Liver (tissue), 9 donors: ENCODE measurements around the gene NDUFV3. TPM values are rescaled to one million over a fixed set of nuclear protein-coding genes. Genes with fewer than 3 reads are reported as not detected.
"Not testable (repeated sequence)": the region's sequence is repeated elsewhere in the genome, so short reads cannot be mapped to it uniquely, and the experiment has no call there.

Source experiments
- DNase-seq: peaks from one replicate; pipeline ENCODE4 v3.0.0-alpha.2; 2017; ENCODE audit warnings: low spot score
- H3K27ac ChIP-seq, 2 donors: one replicate each; pipeline ENCODE4 v1.7.0; 2013; ENCODE audit warnings: inconsistent platforms in 2 of 2, low read length in 2 of 2, control low read depth in 1 of 2, low read depth in 1 of 2, mild to moderate bottlenecking in 1 of 2
- H3K27me3 ChIP-seq, 4 donors: one replicate each; pipeline versions ENCODE4 v1.6.1 to v1.7.0; 2013; ENCODE audit warnings: low read length in 3 of 4, inconsistent platforms in 1 of 4, mild to moderate bottlenecking in 1 of 4, moderate library complexity in 1 of 4; ENCODE audit not compliant: control insufficient read depth in 4 of 4, insufficient read depth in 4 of 4
- H3K36me3 ChIP-seq, 4 donors: one replicate each; pipeline versions ENCODE4 v1.6.1 to v1.7.0; 2013; ENCODE audit warnings: low read length in 3 of 4, mild to moderate bottlenecking in 3 of 4, low read depth in 1 of 4, moderate library complexity in 1 of 4; ENCODE audit not compliant: control insufficient read depth in 4 of 4, insufficient read depth in 3 of 4
- H3K4me1 ChIP-seq, 4 donors: one replicate each; pipeline versions ENCODE4 v1.6.1 to v1.7.0; 2013; ENCODE audit warnings: low read length in 3 of 4, mild to moderate bottlenecking in 3 of 4, moderate library complexity in 1 of 4; ENCODE audit not compliant: control insufficient read depth in 4 of 4, insufficient read depth in 4 of 4
- H3K4me3 ChIP-seq, 3 donors: one replicate each; pipeline versions ENCODE4 v1.6.1 to v1.7.0; 2013; ENCODE audit warnings: low read length in 3 of 3, control low read depth in 1 of 3, low read depth in 1 of 3, mild to moderate bottlenecking in 1 of 3
- H3K9ac ChIP-seq, 2 donors: one replicate each; pipeline ENCODE4 v1.7.0; 2013; ENCODE audit warnings: low read length in 2 of 2, mild to moderate bottlenecking in 2 of 2, moderate library complexity in 2 of 2, control low read depth in 1 of 2, low read depth in 1 of 2
- H3K9me3 ChIP-seq, 4 donors: one replicate each; pipeline versions ENCODE4 v1.6.1 to v1.7.0; 2013; ENCODE audit warnings: low read length in 3 of 4; ENCODE audit not compliant: control insufficient read depth in 4 of 4
- ATF3 ChIP-seq: IDR thresholded peaks from 2 replicates; pipeline ENCODE4 v1.6.1; 2016; ENCODE audit warnings: antibody characterized with exemption
- CTCF ChIP-seq: fragments of 150-350 bp; IDR thresholded peaks from 2 replicates; pipeline ENCODE4 v1.5.1; 2017; ENCODE audit warnings: improper control_type of control experiment, low read depth, low read length; ENCODE audit not compliant: missing input control
- EGR1 ChIP-seq, 2 donors: IDR thresholded peaks; 2 replicates each; pipeline ENCODE4 v1.6.1; 2016 to 2018; ENCODE audit warnings: antibody characterized with exemption in 2 of 2, low read depth in 2 of 2
- FOXA2 ChIP-seq: IDR thresholded peaks from 2 replicates; pipeline ENCODE4 v1.6.1; 2016; ENCODE audit warnings: antibody characterized with exemption
- HNF4A ChIP-seq, 2 donors: conservative IDR thresholded peaks; 2 replicates each; pipeline ENCODE4 v1.6.1; 2016; ENCODE audit warnings: antibody characterized with exemption in 2 of 2, mild to moderate bottlenecking in 2 of 2
- HNF4G ChIP-seq: IDR thresholded peaks from 2 replicates; pipeline ENCODE4 v1.6.1; 2016; ENCODE audit warnings: antibody characterized with exemption
- JUND ChIP-seq, 2 donors: IDR thresholded peaks; 2 replicates each; pipeline ENCODE4 v1.6.1; 2016; ENCODE audit warnings: antibody characterized with exemption in 2 of 2
- MAX ChIP-seq: IDR thresholded peaks from 2 replicates; pipeline ENCODE4 v1.6.1; 2016; ENCODE audit warnings: antibody characterized with exemption
- NR2F2 ChIP-seq: IDR thresholded peaks from 2 replicates; pipeline ENCODE4 v1.6.1; 2016; ENCODE audit warnings: antibody characterized with exemption
- RAD21 ChIP-seq, 2 donors: IDR thresholded peaks; 2 replicates each; pipeline ENCODE4 v1.6.1; 2016; ENCODE audit warnings: antibody characterized with exemption in 2 of 2, mild to moderate bottlenecking in 2 of 2
- REST ChIP-seq: IDR thresholded peaks from 2 replicates; pipeline ENCODE4 v1.6.1; 2016; ENCODE audit warnings: antibody characterized with exemption, mild to moderate bottlenecking
- RXRA ChIP-seq, 2 donors: IDR thresholded peaks; 2 replicates each; pipeline ENCODE4 v1.6.1; 2017 to 2018; ENCODE audit warnings: antibody characterized with exemption in 2 of 2, mild to moderate bottlenecking in 1 of 2
- SP1 ChIP-seq: IDR thresholded peaks from 2 replicates; pipeline ENCODE4 v1.6.1; 2018; ENCODE audit warnings: antibody characterized with exemption, mild to moderate bottlenecking
- TAF1 ChIP-seq: conservative IDR thresholded peaks from 2 replicates; pipeline ENCODE4 v1.6.1; 2016; ENCODE audit warnings: antibody characterized with exemption, mild to moderate bottlenecking
- YY1 ChIP-seq: IDR thresholded peaks from 2 replicates; pipeline ENCODE4 v1.6.1; 2016; ENCODE audit warnings: antibody characterized with exemption, mild to moderate bottlenecking
- ZBTB33 ChIP-seq: IDR thresholded peaks from 2 replicates; pipeline ENCODE4 v1.6.1; 2016; ENCODE audit warnings: antibody characterized with exemption
- WGBS: extraction: QIAGEN DNeasy Blood & Tissue Kit; methylation state at CpG from one replicate; pipeline ENCODE4 v1.1.7; 2013; 5-methylcytosine and 5-hydroxymethylcytosine counted together
- polyA plus RNA-seq, 2 donors: library from polyadenylated mRNA; stranded (reverse) in 1 of 2; unstranded in 1 of 2; fragments of 200-250 nt in 1 of 2; fragments of >200 nt in 1 of 2; fragmentation: Nextera tagmentation in 1 of 2; extraction: Ambion mirVana in 1 of 2; gene quantifications; one replicate each; pipeline versions ENCODE4 v1.2.1 to v1.2.3, GENCODE V29; 2013 to 2015
- total RNA-seq, 2 donors: library from RNA; depleted of rRNA; stranded (reverse); fragments of >200 nt; gene quantifications; one replicate each; pipeline ENCODE4 v1.2.3, GENCODE V29; 2014
- donor health status: healthy.
- donor health status: healthy.
- donor health status: healthy.
- donor health status: healthy.
- donor health status: healthy.

NDUFV3 gene
- total and polyA plus RNA-seq, 4 donors: 15.8 to 31.3 (median 21.9) TPM

- DNase-seq, H3K27ac ChIP-seq: not testable (repeated sequence)
- WGBS: 98% methylated on average over 6 of the region's 6 CpGs
Measured at GRCh38 chr21:42911920-42912319, 18.8 kb downstream of the NDUFV3 start.

GRCh38 chr21:42913476-42913875 lies 20.4 kb downstream of the NDUFV3 start:
- Histone ChIP-seq H3K27me3 (no peaks in the 10 kb centered on the region), H3K27ac (no peak overlapping the region), H3K9me3 (no peaks in the 10 kb centered on the region), H3K4me1 (no peaks in the 10 kb centered on the region), H3K4me3 (no peak overlapping the region), H3K36me3 (peaks cover 5 to 31% (median 20%) of the 10 kb centered on the region in 4 donors), H3K9ac (no peak overlapping the region)
- DNase-seq: no peak
- TF ChIP-seq MAX (no peak), CTCF (no peak), YY1 (no peak), SP1 (no peak), RXRA (IDR thresholded peaks at IDR 0.05) (no peak), RAD21 (IDR thresholded peaks at IDR 0.05) (no peak), NR2F2 (no peak), ATF3 (no peak), TAF1 (no peak), HNF4G (no peak), EGR1 (IDR thresholded peaks at IDR 0.05; ENCODE audit: low read depth in 2 of 2) (no peak)
- 86% methylated on average over 7 of the region's 7 CpGs for WGBS

More at GRCh38 chr21:42911920-42912319, 18.8 kb downstream of the NDUFV3 start:
- not testable (repeated sequence) for H3K4me3 ChIP-seq, H3K9me3 ChIP-seq, H3K27me3 ChIP-seq, H3K4me1 ChIP-seq, H3K9ac ChIP-seq
- H3K36me3 ChIP-seq: peaks cover 5 to 38% (median 21%) of the 10 kb centered on the region in 4 donors

GRCh38 chr21:42918291-42918690 lies 25.2 kb downstream of the NDUFV3 start:
- no peak overlapping the region for H3K27ac ChIP-seq
- WGBS: 97% methylated on average over 6 of the region's 6 CpGs
- H3K9ac ChIP-seq: no peak overlapping the region
- H3K9me3 ChIP-seq: no peaks in the 10 kb centered on the region
- no peaks in the 10 kb centered on the region for H3K27me3 ChIP-seq
- H3K4me3 ChIP-seq: no peak overlapping the region
- no peaks in the 10 kb centered on the region for H3K4me1 ChIP-seq
- H3K36me3 ChIP-seq: peaks cover 0 to under 1% (median 0%) of the 10 kb centered on the region in 4 donors
- TF ChIP-seq TAF1 (no peak), MAX (no peak), NR2F2 (no peak), RXRA (IDR thresholded peaks at IDR 0.05) (no peak), FOXA2 (no peak), HNF4A (conservative IDR thresholded peaks at IDR 0.05) (no peak), ZBTB33 (no peak), HNF4G (no peak), REST (no peak), RAD21 (IDR thresholded peaks at IDR 0.05) (no peak), JUND (IDR thresholded peaks at IDR 0.05) (no peak), EGR1 (IDR thresholded peaks at IDR 0.05; ENCODE audit: low read depth in 2 of 2) (no peak), CTCF (no peak)
- DNase-seq: no peak
